GM19193 (cell line): ENCODE results near the gene BTBD2.

Experiments used
- POLR2A ChIP-seq: IDR thresholded peaks from 4 replicates; pipeline ENCODE4 v1.6.1; 2011; ENCODE audit not compliant: insufficient read depth, insufficient read length; ENCODE audit errors: extremely low read depth

The BTBD2 gene

DNA sequence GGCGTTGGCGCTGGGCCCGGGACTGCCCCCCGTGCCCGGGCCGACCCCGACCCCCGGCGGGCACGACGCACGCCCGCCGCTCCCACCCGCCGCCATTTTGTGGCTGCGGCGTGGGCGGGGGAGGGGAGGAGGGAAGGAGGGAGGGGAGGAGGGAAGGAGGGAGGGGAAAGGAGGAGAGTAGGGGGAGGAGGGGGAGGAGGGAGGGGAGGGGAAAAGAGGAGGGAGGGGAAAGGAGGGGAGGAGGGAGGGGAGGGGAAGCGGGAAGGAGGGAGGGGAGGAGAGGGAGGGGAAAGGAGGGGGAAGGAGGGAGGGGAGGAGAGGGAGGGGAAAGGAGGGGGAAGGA lies at the start of gene BTBD2:
BTBD2 (minus strand) TSS at position 107 of the 343 bp plus-strand sequence; CDS start at position 96, 11 bp downstream.
- peak; percentile 47 for TF ChIP-seq POLR2A

DNA sequence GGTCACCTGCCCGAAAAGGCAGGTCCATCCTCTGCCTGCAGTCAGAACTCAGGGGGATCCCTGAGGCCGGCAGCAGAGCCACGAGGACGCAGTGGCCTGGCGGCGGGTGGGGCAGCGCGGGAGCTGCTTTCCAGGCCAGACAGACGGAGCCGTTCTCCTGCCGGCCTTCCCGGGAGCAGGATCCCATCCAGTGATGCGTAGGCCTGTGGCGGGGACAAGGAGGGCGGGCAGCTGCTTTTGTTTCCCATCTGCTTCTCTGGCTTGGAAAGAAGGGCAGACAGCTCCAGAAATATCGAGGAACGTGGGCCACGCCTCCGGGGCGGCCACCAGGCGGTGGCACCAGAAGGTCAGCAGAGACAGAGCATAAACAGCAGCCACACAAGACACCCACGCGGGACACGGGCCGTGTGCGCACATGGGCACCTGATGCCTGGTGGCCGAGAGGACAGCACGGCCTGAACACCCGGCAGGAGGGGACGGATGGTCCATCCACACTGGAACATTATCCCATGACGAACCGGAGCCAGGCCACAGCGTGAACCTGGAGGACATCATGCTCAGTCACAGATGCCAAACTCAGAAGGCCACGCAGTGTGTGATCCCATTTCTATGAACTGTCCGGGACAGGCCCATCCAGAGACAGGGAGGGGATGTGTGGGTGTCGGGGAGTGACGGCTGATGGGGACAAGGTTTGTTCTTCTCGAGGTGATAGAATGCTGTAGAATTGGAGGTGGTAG lies 49.4 kb upstream of the BTBD2 start:
- no peak for TF ChIP-seq POLR2A

DNA sequence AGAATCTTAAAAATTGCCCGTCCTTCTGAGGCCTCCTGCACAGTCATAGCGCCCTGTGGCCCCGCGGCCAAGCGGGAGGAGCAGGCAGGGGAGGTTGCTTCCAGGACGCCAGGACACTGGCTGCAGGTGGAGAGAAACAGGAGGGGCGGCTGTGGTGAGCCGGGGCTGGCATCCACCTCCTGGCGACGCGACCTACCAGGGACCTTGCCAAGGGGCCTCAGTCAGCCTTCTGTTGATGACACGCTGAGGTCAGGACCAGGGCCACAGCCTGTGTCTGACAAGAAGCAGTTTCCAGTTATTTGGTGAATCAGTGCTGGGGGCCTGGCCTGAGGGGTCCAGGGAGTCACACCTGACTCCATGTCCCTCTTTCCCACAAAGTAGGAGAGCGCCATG lies 48.9 kb upstream of the BTBD2 start:
- TF ChIP-seq POLR2A, result no peak

DNA sequence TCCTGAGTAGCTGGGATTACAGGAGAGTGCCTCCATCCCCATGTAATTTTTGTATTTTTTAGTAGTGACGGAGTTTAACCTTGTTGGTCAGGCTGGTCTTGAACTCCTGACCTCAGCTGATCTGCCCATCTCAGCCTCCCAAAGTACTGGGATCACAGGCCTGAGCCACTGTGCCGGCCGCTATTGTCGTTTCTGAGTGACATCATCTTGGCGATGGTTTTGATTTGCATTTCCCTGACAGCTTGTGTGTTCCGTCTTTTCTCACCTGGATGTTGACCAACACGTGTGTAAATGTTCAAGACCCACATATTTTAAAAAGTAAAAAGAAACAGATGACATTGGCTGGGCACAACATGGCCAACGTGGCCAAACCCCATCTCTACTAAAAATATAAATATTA lies 48.3 kb upstream of the BTBD2 start:
- no peak for TF ChIP-seq POLR2A

DNA sequence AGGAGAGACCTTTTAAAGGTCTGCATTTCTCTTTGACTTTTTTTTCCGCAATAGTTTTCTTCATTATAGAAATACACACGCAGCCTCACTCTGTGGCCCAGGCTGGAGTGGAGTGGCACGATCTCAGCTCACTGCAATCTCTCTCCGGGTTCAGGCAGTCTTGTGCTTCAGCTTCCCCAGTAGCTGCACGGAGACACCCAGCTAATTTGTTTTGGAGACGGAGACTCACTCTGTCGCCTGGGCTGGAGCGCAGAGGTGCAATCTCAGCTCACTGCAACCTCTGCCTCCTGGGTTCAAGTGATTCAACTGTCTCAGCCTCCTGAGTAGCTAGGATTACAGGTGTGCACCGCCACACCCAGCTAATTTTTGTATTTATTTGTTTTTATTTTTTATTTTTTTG lies 47.3 kb upstream of the BTBD2 start:
- no peak for TF ChIP-seq POLR2A

DNA sequence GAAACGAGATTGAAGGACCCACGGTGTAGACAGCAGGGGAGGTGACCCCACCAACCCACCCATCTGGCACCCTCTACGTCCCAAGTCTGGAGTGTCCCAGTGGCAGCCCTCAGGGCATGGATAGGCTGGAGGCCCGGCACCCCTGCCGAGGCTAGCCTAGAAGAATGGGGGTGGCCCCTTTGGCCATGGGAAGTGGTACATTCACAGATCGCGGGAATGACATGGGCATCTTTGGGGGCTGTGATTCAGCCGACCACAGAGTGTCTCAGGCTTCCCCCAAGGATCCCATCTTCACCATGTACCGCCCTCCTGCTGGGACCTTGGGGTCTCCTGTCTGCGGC lies 46.8 kb upstream of the BTBD2 start:
- TF ChIP-seq POLR2A, result no peak

DNA sequence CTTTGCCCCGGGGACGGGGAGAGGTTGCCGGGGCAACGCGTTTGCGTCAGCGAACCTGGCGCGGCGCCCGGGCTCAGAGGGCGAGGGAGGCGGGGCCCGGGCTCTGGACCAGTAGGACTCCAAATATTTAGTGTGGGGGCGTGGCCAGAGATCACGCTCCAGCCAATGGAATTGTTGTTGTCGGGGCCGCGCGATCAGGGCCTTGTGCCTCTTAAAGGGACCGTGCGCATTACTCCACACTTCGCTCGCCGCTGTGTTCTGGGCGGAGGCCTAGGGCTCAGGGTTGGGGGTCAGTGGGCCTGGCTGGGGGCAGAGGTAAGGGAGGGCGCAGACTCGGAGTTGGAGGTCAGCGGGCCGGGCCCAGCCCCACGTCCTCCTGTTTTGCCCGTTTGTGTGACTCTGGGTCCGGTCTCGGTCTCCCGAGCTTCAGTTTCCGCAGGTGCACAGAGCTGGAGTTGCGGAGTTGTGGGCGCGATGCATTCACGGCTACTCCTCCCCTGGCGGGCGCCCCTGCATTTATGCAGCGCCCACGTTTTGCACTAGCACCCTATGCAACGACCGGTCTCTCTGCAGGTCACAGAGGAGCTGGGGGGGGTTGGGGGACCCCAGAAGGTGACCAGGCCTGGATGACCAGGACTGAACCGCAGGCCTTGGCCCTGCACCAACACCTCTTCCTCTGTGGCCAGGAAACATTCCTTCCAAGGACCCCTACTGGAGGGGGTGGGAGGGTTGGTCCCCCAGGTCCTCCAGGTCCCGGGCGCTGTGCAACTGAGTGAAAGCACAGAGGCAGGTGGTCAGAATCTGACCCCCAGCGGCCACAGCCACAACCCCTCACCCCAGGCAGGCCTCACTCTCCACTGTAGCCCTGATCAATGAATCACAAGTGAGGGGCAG lies 46.2 kb upstream of the BTBD2 start:
- TF ChIP-seq POLR2A, result peak; percentile 75

DNA sequence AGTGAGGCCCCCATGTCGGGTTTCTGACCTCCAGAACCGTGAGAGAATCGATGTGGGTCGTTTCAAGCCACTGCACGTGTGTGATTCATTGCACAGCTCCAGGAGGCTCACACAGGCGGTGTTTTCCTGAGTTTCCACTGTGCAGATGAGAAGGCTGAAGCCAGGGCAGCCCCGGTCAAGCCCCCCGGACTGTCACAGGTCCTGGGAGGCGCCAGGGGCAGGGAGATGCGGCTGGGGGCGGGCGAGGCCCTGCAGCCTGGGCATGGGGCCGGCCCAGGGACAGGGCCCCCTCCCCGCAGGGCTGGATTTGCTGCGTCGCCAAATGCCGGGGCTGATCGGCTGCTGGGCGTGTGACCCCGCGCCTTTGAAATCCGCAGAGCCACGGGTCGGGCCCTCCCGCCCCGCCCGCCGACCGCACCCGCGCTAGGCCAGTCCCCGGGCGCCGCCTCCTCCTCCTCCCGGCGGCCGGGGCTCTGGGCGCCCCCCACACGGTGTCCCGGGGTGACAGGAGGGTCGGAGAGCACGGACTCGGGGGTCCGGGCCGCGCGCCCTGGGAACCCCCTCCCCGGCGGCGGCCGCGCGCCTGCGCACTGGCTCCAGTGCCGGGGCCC lies 45.5 kb upstream of the BTBD2 start:
- TF ChIP-seq POLR2A, result peak; percentile 62

DNA sequence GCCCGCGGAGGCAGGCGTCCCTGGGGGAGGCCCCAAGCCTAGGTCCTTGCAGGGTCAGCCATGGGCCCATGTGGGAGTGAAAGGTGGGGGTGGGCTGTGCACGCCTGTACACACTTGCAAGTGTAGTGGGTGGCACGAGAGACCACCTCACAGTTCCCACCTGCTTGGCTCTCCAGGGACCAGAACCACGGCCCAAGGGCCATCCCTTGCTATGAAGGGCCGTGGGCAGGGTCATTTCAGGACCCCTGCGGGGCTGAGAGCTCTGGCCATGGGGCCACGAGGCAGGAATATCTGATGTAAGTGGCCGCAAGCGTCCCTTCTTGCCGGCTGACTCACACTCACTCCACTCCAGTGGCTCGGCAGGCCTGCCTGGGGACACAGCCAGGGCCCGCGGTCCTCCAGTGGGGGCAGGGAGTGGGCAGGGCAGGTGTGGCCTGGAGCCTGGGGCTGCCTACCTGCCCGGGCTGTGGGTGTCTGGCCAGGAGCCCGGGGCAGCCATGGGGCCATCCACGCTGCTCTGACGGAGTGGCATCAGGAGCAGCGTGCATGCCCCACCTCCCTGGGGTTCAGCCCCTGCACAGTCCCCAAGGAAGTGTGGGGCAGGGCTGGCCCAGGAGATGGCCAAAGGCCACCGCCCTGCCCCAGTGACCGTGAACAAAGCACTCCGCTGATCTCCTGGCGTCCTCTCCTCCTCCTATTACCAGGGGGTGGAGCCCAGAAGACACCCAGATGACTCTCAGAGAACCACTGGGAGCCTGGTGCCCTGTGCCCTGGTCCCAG lies 44.1 kb upstream of the BTBD2 start:
- no peak for TF ChIP-seq POLR2A

DNA sequence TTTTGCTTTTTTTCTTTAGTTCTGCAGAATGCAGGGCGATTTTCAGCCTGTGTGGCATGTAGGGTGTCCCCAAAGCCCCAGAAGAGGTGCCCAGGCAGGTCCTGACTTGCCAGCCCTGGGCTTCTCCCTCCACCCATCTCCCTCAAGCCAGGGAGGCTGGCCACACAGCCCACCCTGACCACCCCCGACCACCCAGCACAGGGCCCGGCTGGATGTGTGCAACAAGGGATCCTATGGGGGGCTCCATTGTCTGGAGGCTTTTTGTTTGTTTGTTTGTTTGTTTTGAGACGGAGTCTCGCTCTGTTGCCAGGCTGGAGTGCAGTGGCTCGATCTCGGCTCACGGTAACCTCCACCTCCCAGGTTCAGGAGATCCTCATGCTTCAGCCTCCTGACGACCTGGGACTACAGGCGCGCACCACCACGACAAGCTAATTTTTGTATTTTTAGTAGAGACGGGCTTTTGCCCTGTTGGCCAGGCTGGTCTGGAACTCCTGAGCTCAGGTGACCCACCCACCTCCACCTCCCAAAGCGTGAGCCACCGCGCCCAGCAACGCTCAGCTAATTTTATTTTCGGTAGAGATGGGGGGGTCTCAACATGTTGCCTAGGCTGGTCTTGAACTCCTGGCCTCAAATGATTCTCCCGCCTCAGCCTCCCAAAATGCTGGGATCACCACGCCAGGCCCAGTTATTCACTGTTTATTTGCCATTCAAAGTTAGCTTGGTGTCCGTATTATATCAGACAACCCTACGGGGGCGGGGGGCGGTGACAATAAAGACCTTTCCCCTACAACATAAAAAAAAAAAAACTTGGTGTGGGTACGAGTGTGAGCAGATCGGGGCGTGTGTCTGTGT lies 43.3 kb upstream of the BTBD2 start:
- no peak for TF ChIP-seq POLR2A

DNA sequence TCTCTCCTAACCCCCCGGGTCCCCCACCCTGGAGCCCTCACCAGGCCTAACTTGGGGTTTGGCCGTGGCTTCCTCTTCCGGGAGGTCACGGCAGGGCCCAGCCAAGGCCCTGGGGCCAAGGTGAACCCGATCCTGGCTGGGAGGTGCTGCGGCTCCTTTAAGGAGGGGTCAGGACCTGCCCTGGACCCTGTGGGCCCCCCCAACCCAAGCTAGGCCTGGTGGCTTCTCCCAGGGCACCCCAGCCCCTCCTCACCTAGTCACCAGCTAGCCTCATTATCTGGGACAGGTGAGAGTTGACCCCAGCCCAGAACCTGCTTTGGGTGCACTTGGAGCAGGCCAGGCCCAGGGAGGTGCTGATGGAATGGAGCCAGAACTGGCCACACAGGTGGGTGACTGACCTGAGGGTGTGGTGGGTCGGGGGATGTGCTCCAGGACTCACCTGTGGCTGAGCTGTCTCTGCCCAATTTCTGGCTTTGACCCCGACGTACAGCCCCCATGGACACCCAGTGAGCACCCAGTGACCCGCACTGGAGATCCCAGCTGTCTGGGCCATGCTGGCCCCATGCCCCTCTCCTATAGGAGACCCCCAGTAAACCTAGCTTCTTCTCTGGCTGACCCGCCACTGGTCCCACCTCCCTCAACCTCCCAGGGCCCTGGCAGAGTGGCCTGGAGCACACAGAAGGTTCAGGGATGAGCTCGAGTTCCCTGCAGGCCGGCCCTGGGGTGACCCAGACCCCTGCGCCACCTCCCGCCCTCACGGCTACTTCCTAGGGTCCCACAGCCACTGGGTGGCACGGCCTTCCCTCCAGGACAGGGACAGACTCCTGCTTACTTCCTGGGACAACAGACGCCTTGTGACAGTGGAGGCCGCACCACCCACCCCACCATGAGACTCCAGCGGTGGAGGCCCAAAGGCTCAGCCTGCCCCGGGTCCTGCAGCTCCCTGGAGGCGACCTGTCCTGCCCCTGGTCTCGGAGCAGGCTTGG lies 42.3 kb upstream of the BTBD2 start:
- TF ChIP-seq POLR2A, result no peak

DNA sequence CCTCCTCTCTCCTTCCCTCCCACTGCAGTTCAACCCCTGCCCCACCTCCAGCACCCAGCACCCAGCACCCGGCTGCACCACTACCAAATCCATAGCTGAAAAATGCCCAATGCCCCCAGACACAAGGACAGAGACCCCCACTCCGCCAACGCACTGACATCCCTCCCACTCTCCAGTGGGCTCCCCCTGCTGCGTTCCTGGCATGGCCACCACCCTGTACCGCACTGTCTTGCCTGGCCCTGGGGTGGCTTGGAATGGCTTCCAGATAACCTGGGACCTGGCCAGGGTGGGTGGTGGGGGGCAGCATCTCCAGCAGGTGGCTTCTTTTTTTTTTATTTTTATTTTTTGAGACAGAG lies 41.3 kb upstream of the BTBD2 start:
- no peak for TF ChIP-seq POLR2A
